Adrenal gland (tissue), 12 donors: Measurements from ENCODE around the gene PHC3. TPM values are rescaled to one million over a fixed set of nuclear protein-coding genes. Genes with fewer than 3 reads are reported as not detected.
A peak's percentile ranks its signal among the peaks of the same experiment; 100 is the strongest.

ENCODE experiments used
- DNase-seq, 7 donors: peaks; one replicate each; pipeline ENCODE4 v3.0.0-alpha.2; 2019 to 2020
- H3K27ac ChIP-seq, 5 donors: fragments of 200-600 bp; sonication (generic) in 4 of 5; 1 replicate in 3 of 5; 2 replicates in 2 of 5; pipeline versions ENCODE4 v1.5.1 to v1.8.0; 2016 to 2020; ENCODE audit warnings: mild to moderate bottlenecking in 1 of 5
- H3K27me3 ChIP-seq: fragments of 200-600 bp; 2 replicates; pipeline ENCODE4 v1.8.0; 2021
- H3K36me3 ChIP-seq, 2 donors: fragments of 200-600 bp; replicated peaks in 1 of 2; 1 replicate in 1 of 2; 2 replicates in 1 of 2; pipeline versions ENCODE4 v1.5.1 to v1.8.0; 2018 to 2022
- H3K4me1 ChIP-seq, 2 donors: fragments of 200-600 bp; replicated peaks in 1 of 2; 1 replicate in 1 of 2; 2 replicates in 1 of 2; pipeline versions ENCODE4 v1.5.1 to v1.8.0; 2018 to 2021
- H3K4me3 ChIP-seq, 4 donors: fragments of 200-600 bp; sonication (generic) in 3 of 4; one replicate each; pipeline ENCODE4 v1.5.1; 2016 to 2018
- H3K9me3 ChIP-seq, 3 donors: fragments of 200-600 bp; sonication (generic) in 1 of 3; replicated peaks in 1 of 3; 1 replicate in 2 of 3; 2 replicates in 1 of 3; pipeline versions ENCODE4 v1.5.1 to v1.8.0; 2016 to 2021
- POLR2A ChIP-seq, 2 donors: fragments of 450-650 bp; IDR thresholded peaks; one replicate each; pipeline ENCODE4 v1.6.1; 2017; ENCODE audit warnings: antibody characterized with exemption in 2 of 2, mild to moderate bottlenecking in 2 of 2, moderate library complexity in 1 of 2
- WGBS, 4 donors: extraction: QIAGEN DNeasy Blood & Tissue Kit in 2 of 4; methylation state at CpG; one replicate each; pipeline versions ENCODE4 v1.1.5 to v1.1.7; 2013 to 2017; 5-methylcytosine and 5-hydroxymethylcytosine counted together
- intact Hi-C, 2 donors: fragments of 100-400 bp; cut with DNase I; formaldehyde crosslinking; loops; one replicate each; pipeline versions ENCODE4 v1.14.1 to v1.15.0; 2022 to 2023
- polyA plus RNA-seq, 3 donors: library from polyadenylated mRNA; stranded (reverse); fragments of 200-250 nt in 2 of 3; fragments of 350-450 nt in 1 of 3; fragmentation: Illumina TruSeq in 1 of 3; extraction: RNeasy Lipid Tissue Mini Kit (QIAGEN cat#74804) in 1 of 3; gene quantifications; one replicate each; pipeline ENCODE4 v1.2.3, GENCODE V29; 2013 to 2014
- total RNA-seq, 9 donors: library from RNA; depleted of rRNA in 4 of 9; stranded (reverse); fragments of >200 nt in 4 of 9; fragments of 120-200 nt in 1 of 9; fragmentation: NEBNext Ultra II Directional in 1 of 9; extraction: Animal tissue kit (Norgen Biotek cat#: 25700) in 1 of 9; gene quantifications; one replicate each; pipeline versions ENCODE4 v1.1.0 to v1.2.4, GENCODE V29; 2013 to 2023
- TF ChIP-seq, protein P1 (sequence below), 6 experiments: fragments of 450-650 bp in 4 of 6; fragments of 200-600 bp in 2 of 6; sonication (generic) in 1 of 6; IDR thresholded peaks; 1 replicate in 5 of 6; 2 replicates in 1 of 6; pipeline versions ENCODE4 v1.5.1 to v1.8.0; 2016 to 2021; ENCODE audit warnings: antibody characterized with exemption in 6 of 6, mild to moderate bottlenecking in 2 of 6, moderate library complexity in 1 of 6
- donor health status: healthy with polysubstance abuse.
- donor health status: Bipolar disorder and iron deficiency.
- donor health status: DM: yes; HTN: yes; CAD: no.
- donor health status: DM: no; HTN: no; CAD: no.
- donor health status: DM: no; HTN: no; CAD: no.
- donor health status: DM: yes; HTN: yes; CAD: no.

PHC3 gene
- total and polyA plus RNA-seq, 12 donors, result 4.4 to 112 (median 53.0) TPM

DNA sequence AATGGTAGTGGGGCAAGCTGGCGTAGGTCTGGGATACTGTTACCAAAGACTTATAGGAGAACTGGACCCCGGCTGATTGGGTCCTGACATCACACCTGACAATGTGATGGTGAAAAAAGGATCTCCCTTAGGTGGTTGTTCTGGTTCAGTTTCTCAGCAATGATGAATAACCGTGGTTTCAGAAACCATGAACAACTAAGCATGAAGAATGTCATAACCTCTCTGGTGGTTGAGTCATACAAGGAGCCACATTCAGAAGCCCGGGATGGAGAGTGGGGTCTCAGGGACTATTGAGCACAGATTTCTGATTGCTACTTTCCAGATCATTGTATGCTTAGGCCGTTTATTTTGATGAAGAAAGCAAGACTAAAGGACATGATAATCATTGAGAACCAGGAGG lies 126.3 kb downstream of the PHC3 start:
- no peak for TF ChIP-seq POLR2A (IDR thresholded peaks at IDR 0.05)
- TF ChIP-seq, protein P1, sequence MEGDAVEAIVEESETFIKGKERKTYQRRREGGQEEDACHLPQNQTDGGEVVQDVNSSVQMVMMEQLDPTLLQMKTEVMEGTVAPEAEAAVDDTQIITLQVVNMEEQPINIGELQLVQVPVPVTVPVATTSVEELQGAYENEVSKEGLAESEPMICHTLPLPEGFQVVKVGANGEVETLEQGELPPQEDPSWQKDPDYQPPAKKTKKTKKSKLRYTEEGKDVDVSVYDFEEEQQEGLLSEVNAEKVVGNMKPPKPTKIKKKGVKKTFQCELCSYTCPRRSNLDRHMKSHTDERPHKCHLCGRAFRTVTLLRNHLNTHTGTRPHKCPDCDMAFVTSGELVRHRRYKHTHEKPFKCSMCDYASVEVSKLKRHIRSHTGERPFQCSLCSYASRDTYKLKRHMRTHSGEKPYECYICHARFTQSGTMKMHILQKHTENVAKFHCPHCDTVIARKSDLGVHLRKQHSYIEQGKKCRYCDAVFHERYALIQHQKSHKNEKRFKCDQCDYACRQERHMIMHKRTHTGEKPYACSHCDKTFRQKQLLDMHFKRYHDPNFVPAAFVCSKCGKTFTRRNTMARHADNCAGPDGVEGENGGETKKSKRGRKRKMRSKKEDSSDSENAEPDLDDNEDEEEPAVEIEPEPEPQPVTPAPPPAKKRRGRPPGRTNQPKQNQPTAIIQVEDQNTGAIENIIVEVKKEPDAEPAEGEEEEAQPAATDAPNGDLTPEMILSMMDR (IDR thresholded peaks at IDR 0.05), result no peak
- H3K4me3 ChIP-seq, result no peak overlapping the region
- H3K27me3 ChIP-seq, result no peaks in the 10 kb centered on the region
- H3K27ac ChIP-seq, result no peak overlapping the region
- 74 to 84% (median 77%) methylated on average over 5 of the region's 5 CpGs for WGBS, 4 donors
- no peak for DNase-seq
- H3K9me3 ChIP-seq, result no peaks in the 10 kb centered on the region
- H3K4me1 ChIP-seq, result no peaks in the 10 kb centered on the region
- no peaks in the 10 kb centered on the region for H3K36me3 ChIP-seq
- intact Hi-C loops, result no loop called here

DNA sequence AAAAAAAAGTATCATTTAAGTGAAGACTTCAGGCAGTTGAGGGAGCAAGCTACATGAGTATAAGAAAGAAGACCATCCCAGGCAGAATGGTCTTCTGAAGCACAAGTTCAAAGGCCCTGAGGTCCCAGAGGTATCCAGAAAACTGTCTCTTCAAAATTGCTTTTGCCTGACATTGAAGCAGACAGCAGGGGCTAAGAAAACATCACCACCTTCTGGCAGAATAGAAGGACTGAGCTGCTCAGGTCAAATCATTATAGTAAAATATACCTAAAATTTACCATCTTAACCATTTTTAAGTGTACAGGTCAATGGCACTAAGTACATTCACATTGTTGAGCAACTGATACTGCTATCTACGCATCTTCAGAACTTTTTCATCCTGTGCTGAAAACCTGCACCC lies 127.3 kb downstream of the PHC3 start:
- WGBS, 4 donors, result 92 to 95% (median 94%) methylated on average over 1 of the region's 1 CpG
- intact Hi-C loops, result no loop called here

DNA sequence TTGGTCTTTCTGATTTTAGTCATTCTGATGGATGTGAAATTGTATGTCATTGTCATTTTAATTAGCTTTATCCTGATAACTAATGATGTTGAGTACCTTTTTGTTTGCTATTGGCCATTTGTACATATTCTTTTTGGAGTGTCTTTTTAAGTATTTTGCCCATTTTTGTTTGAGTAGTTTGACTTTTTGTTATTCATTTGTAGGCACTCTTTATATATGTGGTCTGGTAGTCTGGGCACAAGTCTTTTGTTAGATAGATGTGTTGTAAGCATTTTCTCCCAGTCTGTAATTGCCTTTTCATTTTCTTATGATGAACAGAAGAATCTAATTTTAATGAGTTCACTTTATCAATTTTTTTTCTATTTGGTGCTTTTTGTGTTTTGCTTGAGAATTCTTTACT lies 129.1 kb downstream of the PHC3 start:
- no peak overlapping the region for H3K4me3 ChIP-seq
- no peaks in the 10 kb centered on the region for H3K27me3 ChIP-seq
- H3K4me1 ChIP-seq, result no peaks in the 10 kb centered on the region
- intact Hi-C loops, result no loop called here
- no peaks in the 10 kb centered on the region for H3K36me3 ChIP-seq
- TF ChIP-seq POLR2A (IDR thresholded peaks at IDR 0.05), result no peak
- TF ChIP-seq, protein P1 (IDR thresholded peaks at IDR 0.05), result no peak
- H3K9me3 ChIP-seq, result no peaks in the 10 kb centered on the region
- DNase-seq, result no peak
- H3K27ac ChIP-seq, result no peak overlapping the region

More for the DNA sequence above, 127.3 kb downstream of the PHC3 start:
- H3K4me1 ChIP-seq, result no peaks in the 10 kb centered on the region
- H3K9me3 ChIP-seq, result no peaks in the 10 kb centered on the region
- no peak overlapping the region for H3K4me3 ChIP-seq
- no peaks in the 10 kb centered on the region for H3K36me3 ChIP-seq
- DNase-seq, result no peak
- no peaks in the 10 kb centered on the region for H3K27me3 ChIP-seq
- no peak overlapping the region for H3K27ac ChIP-seq
- no peak for TF ChIP-seq POLR2A (IDR thresholded peaks at IDR 0.05)
- TF ChIP-seq, protein P1 (IDR thresholded peaks at IDR 0.05), result peak in 2 of 6 experiments; percentile 17 to 19

DNA sequence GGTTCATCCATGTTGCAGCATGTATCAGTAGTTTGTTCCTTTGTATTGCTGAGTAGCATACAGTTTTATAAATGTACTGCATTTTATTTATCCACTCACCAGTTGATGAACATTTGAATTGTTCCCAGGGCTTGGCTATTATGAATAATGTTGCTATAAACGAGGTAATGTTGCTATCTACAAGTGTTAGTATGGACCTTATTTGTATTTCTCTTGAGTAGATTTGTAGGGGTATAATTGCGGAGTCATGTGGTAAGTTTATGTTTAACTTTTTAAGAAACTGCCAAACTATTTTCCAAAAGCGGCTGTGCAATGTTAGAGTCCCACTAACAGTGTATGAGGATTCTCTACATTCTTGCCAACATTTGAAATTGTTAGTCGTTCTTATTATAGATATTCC lies 130.8 kb downstream of the PHC3 start:
- 76 to 86% (median 81%) methylated on average over 4 of the region's 4 CpGs for WGBS, 4 donors
- intact Hi-C loops, result no loop called here

More for the DNA sequence above, 130.8 kb downstream of the PHC3 start:
- Histone ChIP-seq H3K4me3 (no peak overlapping the region), H3K27ac (no peak overlapping the region), H3K36me3 (no peaks in the 10 kb centered on the region), H3K4me1 (no peaks in the 10 kb centered on the region), H3K27me3 (no peaks in the 10 kb centered on the region), H3K9me3 (no peaks in the 10 kb centered on the region)
- DNase-seq, result no peak
- TF ChIP-seq, protein P1 (IDR thresholded peaks at IDR 0.05), result no peak
- TF ChIP-seq POLR2A (IDR thresholded peaks at IDR 0.05), result no peak
